ENCODE results near the gene TMEM54.

GRCh38 chr1:32886828-32887414, 14.3 kb downstream of the TMEM54 start:
- TF ChIP-seq CTCF (conservative IDR thresholded peaks at IDR 0.05 in 1 of 2, IDR thresholded peaks at IDR 0.05 in 1 of 2; ENCODE audit: low read depth in 1 of 2, low read length in 2 of 2) (no peak), EZH2 (IDR thresholded peaks at IDR 0.05; ENCODE audit: low read length, missing control alignments) (no peak)
